Fibroblast of lung (primary cell): ENCODE data around the gene TTC1. TPM values are rescaled to one million over a fixed set of nuclear protein-coding genes. Genes with fewer than 3 reads are reported as not detected.

Experiments used
- DNase-seq, 2 donors: peaks; one replicate each; pipeline versions ENCODE4 v3.0.0 to v3.0.0-alpha.2; 2010; ENCODE audit warnings: low read depth in 2 of 2
- H2AFZ ChIP-seq: 2 replicates; pipeline ENCODE4 v1.5.1; 2012; ENCODE audit warnings: low read length, control low read depth, inconsistent platforms
- H3K27ac ChIP-seq: 2 replicates; pipeline ENCODE4 v1.5.1; 2011; ENCODE audit warnings: low read length, control low read depth; ENCODE audit not compliant: insufficient read depth
- H3K27me3 ChIP-seq: 2 replicates; pipeline ENCODE4 v1.5.1; 2011; ENCODE audit warnings: mild to moderate bottlenecking, low read length; ENCODE audit not compliant: control insufficient read depth, insufficient read depth
- H3K36me3 ChIP-seq: 2 replicates; pipeline ENCODE4 v1.5.1; 2011; ENCODE audit warnings: low read length; ENCODE audit not compliant: control insufficient read depth, insufficient read depth
- H3K4me1 ChIP-seq: 2 replicates; pipeline ENCODE4 v1.5.1; 2011; ENCODE audit warnings: low read length; ENCODE audit not compliant: control insufficient read depth, insufficient read depth; ENCODE audit errors: extremely low read depth
- H3K4me2 ChIP-seq: 2 replicates; pipeline ENCODE4 v1.5.1; 2011; ENCODE audit warnings: low read length, control low read depth; ENCODE audit not compliant: insufficient read depth; ENCODE audit errors: extremely low read depth
- H3K4me3 ChIP-seq, 4 experiments: fragments of 200-600 bp in 1 of 4; sonication (generic) in 1 of 4; replicated peaks in 1 of 4; 2 replicates each; pipeline ENCODE4 v1.5.1; 2011 to 2016; ENCODE audit warnings: low read length in 4 of 4, low read depth in 3 of 4, mild to moderate bottlenecking in 3 of 4, control low read depth in 2 of 4, inconsistent platforms in 1 of 4, mixed read lengths in 1 of 4; ENCODE audit not compliant: insufficient read depth in 1 of 4; ENCODE audit errors: control extremely low read depth in 1 of 4
- H3K79me2 ChIP-seq: 2 replicates; pipeline ENCODE4 v1.5.1; 2012; ENCODE audit warnings: mild to moderate bottlenecking, low read length, inconsistent platforms; ENCODE audit not compliant: control insufficient read depth, insufficient read depth
- H3K9ac ChIP-seq: 2 replicates; pipeline ENCODE4 v1.5.1; 2011; ENCODE audit warnings: mild to moderate bottlenecking, low read length, control low read depth; ENCODE audit not compliant: insufficient read depth
- H3K9me3 ChIP-seq: 2 replicates; pipeline ENCODE4 v1.5.1; 2012; ENCODE audit warnings: low read depth, low read length; ENCODE audit not compliant: control insufficient read depth, insufficient read depth
- H4K20me1 ChIP-seq: 2 replicates; pipeline ENCODE4 v1.5.1; 2011; ENCODE audit warnings: low read length; ENCODE audit not compliant: control insufficient read depth, insufficient read depth; ENCODE audit errors: extremely low read depth
- EZH2 ChIP-seq: IDR thresholded peaks from 2 replicates; pipeline ENCODE4 v1.5.1; 2012; ENCODE audit warnings: low read length, control low read depth, mild to moderate bottlenecking; ENCODE audit errors: missing control alignments
- polyA plus RNA-seq, 2 donors: library from polyadenylated mRNA; depleted of rRNA in 1 of 2; stranded (reverse) in 1 of 2; unstranded in 1 of 2; fragments of >200 nt; gene quantifications; 2 replicates each; pipeline ENCODE4 v1.2.1, GENCODE V29; 2011 to 2012; ENCODE audit warnings: missing spikeins in 1 of 2
- total RNA-seq: library from RNA; depleted of rRNA; stranded (reverse); fragments of >200 nt; gene quantifications from 2 replicates; pipeline ENCODE4 v1.2.1, GENCODE V29; 2014
- TF ChIP-seq, protein P1 (sequence below), 2 donors: IDR thresholded peaks in 1 of 2; conservative IDR thresholded peaks in 1 of 2; 1 replicate in 1 of 2; 2 replicates in 1 of 2; pipeline ENCODE4 v1.5.1; 2011 to 2012; ENCODE audit warnings: low read length in 2 of 2, control low read depth in 1 of 2, inconsistent platforms in 1 of 2, low read depth in 1 of 2, mild to moderate bottlenecking in 1 of 2

The TTC1 gene
- total and polyA plus RNA-seq, 2 donors (not counting 1 experiment from before 2014, with no cell fraction given) = 41.6 to 63.7 TPM

DNA sequence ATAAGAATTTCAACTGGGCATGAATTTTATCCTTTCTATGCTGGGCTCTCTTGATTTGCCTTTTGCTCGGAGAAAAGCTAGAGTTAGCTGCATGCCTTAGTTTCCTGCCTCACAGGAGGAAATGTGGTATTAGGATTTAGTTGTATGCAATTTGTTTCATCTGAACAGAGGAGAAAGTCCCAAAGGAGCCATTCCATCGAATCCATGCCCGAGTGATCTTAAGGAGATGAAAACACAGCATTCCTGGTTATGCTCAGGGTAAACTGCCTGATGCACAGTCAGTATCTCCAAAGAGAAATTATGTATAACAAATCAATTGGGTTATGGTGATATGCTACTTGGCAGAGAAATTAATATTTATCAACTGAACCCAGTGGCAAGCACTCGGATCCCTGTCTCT is 51.1 kb downstream of the TTC1 start:
- peaks cover 3% of the 10 kb centered on the region for H3K36me3 ChIP-seq
- no peak overlapping the region for H3K27ac ChIP-seq
- no peak overlapping the region for H3K4me2 ChIP-seq

DNA sequence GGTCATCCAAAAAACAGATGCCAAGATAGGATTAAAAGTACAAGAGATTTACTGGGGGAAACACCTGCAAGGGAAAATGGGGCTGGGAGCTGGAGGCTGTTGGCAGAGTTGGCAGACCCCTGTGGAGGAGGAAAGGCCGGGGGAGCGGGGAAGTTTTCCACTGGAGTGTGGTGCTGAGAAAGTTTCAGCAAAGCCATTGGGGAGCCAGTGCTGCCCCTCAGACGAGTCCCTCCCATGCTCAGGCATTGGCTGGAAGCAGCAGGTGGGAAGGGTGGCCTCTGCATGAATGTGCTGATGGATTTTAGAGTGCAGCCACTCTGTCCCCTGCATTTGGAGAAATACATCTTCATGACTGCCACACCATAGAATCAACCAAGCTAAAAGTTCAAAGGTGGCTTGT is 52.8 kb downstream of the TTC1 start:
- no peak overlapping the region for H3K4me3 ChIP-seq

More for the DNA sequence above, 51.1 kb downstream of the TTC1 start:
- H3K79me2 ChIP-seq = no peaks in the 10 kb centered on the region
- DNase-seq = no peak
- no peak overlapping the region for H3K4me3 ChIP-seq
- no peaks in the 10 kb centered on the region for H4K20me1 ChIP-seq
- TF ChIP-seq EZH2 = no peak
- TF ChIP-seq, protein P1, sequence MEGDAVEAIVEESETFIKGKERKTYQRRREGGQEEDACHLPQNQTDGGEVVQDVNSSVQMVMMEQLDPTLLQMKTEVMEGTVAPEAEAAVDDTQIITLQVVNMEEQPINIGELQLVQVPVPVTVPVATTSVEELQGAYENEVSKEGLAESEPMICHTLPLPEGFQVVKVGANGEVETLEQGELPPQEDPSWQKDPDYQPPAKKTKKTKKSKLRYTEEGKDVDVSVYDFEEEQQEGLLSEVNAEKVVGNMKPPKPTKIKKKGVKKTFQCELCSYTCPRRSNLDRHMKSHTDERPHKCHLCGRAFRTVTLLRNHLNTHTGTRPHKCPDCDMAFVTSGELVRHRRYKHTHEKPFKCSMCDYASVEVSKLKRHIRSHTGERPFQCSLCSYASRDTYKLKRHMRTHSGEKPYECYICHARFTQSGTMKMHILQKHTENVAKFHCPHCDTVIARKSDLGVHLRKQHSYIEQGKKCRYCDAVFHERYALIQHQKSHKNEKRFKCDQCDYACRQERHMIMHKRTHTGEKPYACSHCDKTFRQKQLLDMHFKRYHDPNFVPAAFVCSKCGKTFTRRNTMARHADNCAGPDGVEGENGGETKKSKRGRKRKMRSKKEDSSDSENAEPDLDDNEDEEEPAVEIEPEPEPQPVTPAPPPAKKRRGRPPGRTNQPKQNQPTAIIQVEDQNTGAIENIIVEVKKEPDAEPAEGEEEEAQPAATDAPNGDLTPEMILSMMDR (conservative IDR thresholded peaks at IDR 0.05 in 1 of 2, IDR thresholded peaks at IDR 0.05 in 1 of 2; ENCODE audit: low read depth in 1 of 2, low read length in 2 of 2) = no peak
- no peak overlapping the region for H3K9ac ChIP-seq
- no peaks in the 10 kb centered on the region for H3K4me1 ChIP-seq
- no peaks in the 10 kb centered on the region for H3K27me3 ChIP-seq
- H2AFZ ChIP-seq = no peak overlapping the region
- H3K9me3 ChIP-seq = no peaks in the 10 kb centered on the region

GRCh38 chr5:160064417-160064810 is 55.5 kb downstream of the TTC1 start:
- Histone ChIP-seq H3K27ac (no peak overlapping the region), H3K4me2 (no peak overlapping the region), H3K9ac (no peak overlapping the region), H3K9me3 (no peaks in the 10 kb centered on the region), H3K27me3 (no peaks in the 10 kb centered on the region), H3K4me1 (no peaks in the 10 kb centered on the region), H3K4me3 (no peak overlapping the region), H4K20me1 (no peaks in the 10 kb centered on the region), H3K36me3 (peaks cover 6% of the 10 kb centered on the region), H3K79me2 (no peaks in the 10 kb centered on the region), H2AFZ (no peak overlapping the region)
- TF ChIP-seq EZH2 = no peak
- TF ChIP-seq, protein P1 (conservative IDR thresholded peaks at IDR 0.05 in 1 of 2, IDR thresholded peaks at IDR 0.05 in 1 of 2; ENCODE audit: low read depth in 1 of 2, low read length in 2 of 2) = no peak
- DNase-seq = no peak

More for the DNA sequence above, 52.8 kb downstream of the TTC1 start:
- no peak for DNase-seq
- H3K27ac ChIP-seq = no peak overlapping the region
- H3K4me2 ChIP-seq = no peak overlapping the region
- no peak overlapping the region for H2AFZ ChIP-seq
- no peaks in the 10 kb centered on the region for H3K9me3 ChIP-seq
- H4K20me1 ChIP-seq = no peaks in the 10 kb centered on the region
- no peaks in the 10 kb centered on the region for H3K4me1 ChIP-seq
- H3K36me3 ChIP-seq = peaks cover 6% of the 10 kb centered on the region
- no peak overlapping the region for H3K9ac ChIP-seq
- H3K27me3 ChIP-seq = no peaks in the 10 kb centered on the region
- no peaks in the 10 kb centered on the region for H3K79me2 ChIP-seq
- no peak for TF ChIP-seq EZH2
- TF ChIP-seq, protein P1 (conservative IDR thresholded peaks at IDR 0.05 in 1 of 2, IDR thresholded peaks at IDR 0.05 in 1 of 2; ENCODE audit: low read depth in 1 of 2, low read length in 2 of 2) = no peak
